ENCODE data around the gene CAPN7. TPM values are rescaled to one million over a fixed set of nuclear protein-coding genes. Genes with fewer than 3 reads are reported as not detected.

The CAPN7 gene
- total RNA-seq, 1 donor from 2014 or later: 16.1 TPM

DNA sequence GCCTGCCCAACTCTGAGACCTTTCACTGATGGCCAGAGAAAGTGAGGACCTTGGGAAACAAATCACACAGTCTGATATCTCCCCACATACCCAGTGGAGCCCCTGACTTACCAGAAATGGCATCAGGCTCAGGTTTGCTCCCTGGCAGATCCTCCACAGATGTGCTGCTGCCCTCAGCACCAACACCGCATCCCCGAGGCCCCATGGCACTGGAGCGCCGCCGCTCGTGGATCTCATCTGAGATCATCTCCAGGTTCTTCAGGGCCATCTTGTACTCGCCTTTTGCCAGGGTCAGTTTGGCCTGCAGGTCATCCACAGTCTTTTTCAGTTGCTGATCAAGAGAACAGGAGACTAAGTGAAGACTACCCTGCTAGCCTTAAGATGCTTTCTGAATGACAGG, 52.7 kb downstream of the CAPN7 start:
- TF ChIP-seq, protein P1, sequence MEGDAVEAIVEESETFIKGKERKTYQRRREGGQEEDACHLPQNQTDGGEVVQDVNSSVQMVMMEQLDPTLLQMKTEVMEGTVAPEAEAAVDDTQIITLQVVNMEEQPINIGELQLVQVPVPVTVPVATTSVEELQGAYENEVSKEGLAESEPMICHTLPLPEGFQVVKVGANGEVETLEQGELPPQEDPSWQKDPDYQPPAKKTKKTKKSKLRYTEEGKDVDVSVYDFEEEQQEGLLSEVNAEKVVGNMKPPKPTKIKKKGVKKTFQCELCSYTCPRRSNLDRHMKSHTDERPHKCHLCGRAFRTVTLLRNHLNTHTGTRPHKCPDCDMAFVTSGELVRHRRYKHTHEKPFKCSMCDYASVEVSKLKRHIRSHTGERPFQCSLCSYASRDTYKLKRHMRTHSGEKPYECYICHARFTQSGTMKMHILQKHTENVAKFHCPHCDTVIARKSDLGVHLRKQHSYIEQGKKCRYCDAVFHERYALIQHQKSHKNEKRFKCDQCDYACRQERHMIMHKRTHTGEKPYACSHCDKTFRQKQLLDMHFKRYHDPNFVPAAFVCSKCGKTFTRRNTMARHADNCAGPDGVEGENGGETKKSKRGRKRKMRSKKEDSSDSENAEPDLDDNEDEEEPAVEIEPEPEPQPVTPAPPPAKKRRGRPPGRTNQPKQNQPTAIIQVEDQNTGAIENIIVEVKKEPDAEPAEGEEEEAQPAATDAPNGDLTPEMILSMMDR (conservative IDR thresholded peaks at IDR 0.05; ENCODE audit: low read depth, low read length): no peak
- DNase-seq (ENCODE audit: low read depth): no peak
- H3K4me3 ChIP-seq (ENCODE audit: low read depth, low read length): no peak overlapping the region

DNA sequence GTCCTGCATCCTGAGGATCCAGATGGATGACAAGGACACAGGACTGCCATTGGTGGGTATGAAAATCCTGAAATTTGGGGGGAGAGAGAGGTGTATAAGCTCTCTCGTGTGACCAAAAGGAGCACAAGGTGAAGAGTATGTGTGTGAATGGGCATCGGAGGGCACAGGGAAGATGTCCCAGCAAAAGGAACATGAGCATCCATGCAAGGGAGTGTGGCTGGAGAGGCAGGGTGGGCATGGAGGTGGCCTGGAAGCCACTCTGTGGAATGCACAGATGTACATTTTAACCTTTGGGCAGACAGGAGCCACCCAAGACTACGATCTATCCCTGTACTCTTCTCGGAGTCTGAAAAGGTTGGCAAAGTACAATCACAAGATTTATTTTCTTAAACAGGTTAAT, 54.5 kb downstream of the CAPN7 start:
- TF ChIP-seq, protein P1 (conservative IDR thresholded peaks at IDR 0.05; ENCODE audit: low read depth, low read length): no peak
- no peak overlapping the region for H3K4me3 ChIP-seq (ENCODE audit: low read depth, low read length)
- no peak for DNase-seq (ENCODE audit: low read depth)

DNA sequence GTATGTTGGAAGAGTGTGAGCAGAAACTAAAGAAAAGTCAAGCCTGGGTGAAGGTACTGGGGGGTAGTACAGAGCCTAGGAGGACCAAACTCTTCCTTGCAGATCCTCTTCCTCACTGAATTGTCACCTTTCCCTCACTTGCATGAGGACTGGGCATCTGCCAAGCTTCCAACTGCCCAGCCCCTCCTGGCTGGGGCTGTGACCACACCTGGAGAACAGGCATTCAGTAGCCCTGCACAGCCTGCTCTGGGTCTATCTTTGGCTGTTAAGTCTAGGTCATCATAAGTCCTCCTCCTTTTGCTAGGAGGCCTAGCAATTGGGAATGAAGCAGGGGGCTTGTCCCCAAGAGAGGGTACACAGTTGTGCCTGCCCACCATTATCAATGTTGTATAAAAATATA, 55.2 kb downstream of the CAPN7 start:
- DNase-seq (ENCODE audit: low read depth): no peak
- no peak overlapping the region for H3K4me3 ChIP-seq (ENCODE audit: low read depth, low read length)
- TF ChIP-seq, protein P1 (conservative IDR thresholded peaks at IDR 0.05; ENCODE audit: low read depth, low read length): no peak

DNA sequence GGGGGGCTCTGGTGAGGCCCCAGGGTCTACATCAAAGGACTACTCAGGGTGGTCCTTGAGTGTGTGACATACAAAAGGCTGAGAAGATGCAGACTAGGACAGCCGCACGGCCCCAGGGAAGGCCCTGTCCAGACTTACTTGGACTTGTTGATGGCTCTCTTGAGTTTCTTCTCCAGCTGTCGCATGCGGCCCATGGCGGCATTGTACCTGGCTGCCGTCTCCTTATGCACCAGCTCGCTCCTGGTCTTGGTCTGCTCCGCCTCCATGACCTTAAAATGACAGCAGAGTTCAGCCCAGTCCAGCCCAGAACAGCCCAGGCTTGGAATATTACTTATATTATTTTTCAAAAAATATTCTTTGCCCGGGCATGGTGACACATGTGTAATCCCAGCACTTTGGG, 56.0 kb downstream of the CAPN7 start:
- TF ChIP-seq, protein P1 (conservative IDR thresholded peaks at IDR 0.05; ENCODE audit: low read depth, low read length): no peak
- no peak overlapping the region for H3K4me3 ChIP-seq (ENCODE audit: low read depth, low read length)
- DNase-seq (ENCODE audit: low read depth): no peak

DNA sequence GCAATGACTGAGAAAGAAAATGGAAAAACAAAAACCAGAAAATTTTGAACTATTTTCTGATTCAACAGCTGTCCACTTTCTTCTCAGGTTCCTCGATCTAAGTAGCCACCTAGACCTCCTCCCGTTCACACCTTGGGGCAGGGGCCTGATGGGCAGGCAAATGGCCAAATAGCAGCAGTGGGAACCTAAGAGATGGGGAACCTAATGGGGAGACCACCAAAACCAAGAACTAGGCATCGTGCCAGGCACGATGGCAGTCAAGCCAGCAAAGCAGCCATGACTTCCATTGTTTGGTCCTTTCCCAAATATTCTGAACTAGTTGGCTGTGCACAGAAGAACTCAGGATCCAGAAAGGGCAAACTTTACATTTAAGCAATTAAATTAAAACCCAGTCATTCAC, 57.1 kb downstream of the CAPN7 start:
- H3K4me3 ChIP-seq (ENCODE audit: low read depth, low read length): no peak overlapping the region
- DNase-seq (ENCODE audit: low read depth): no peak
- TF ChIP-seq, protein P1 (conservative IDR thresholded peaks at IDR 0.05; ENCODE audit: low read depth, low read length): no peak

DNA sequence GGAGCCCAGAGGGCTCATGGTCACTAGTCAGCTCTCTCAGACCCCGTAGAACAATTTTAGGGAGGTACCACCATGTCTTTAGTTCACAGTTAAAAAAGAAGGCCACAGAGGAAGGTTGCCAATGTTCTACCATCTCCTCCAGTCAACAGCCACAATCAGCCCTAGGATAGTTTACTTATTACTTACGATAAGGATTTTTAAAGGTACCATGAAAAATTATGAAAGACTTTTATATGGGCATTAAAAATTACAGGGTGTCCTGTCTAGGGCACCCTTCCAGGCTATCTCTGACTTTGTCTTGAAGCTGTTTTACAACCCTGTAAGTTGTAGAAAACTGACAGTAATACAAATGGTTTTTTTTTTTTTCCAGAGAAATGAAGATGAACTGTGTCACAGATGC, 57.9 kb downstream of the CAPN7 start:
- no peak overlapping the region for H3K4me3 ChIP-seq (ENCODE audit: low read depth, low read length)
- TF ChIP-seq, protein P1 (conservative IDR thresholded peaks at IDR 0.05; ENCODE audit: low read depth, low read length): no peak
- DNase-seq (ENCODE audit: low read depth): no peak

DNA sequence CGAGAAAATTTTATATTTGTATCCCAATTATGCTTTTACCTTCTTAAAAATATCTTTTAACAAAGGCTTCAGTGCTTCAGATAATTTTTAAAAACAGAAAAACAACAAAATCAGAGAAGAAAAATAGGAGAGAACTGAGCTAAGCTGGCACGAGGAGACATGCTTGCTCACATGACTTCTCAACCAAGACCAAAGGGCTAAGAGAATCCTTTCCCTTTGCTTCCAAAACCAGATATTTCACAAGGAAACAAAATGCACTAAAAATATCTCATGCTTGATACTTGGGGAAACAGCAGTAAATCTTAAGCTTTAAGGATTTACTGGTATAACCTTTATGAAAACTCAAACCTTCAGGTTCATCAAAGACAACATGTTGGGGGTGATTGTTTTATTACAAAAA, 58.4 kb downstream of the CAPN7 start:
- TF ChIP-seq, protein P1 (conservative IDR thresholded peaks at IDR 0.05; ENCODE audit: low read depth, low read length): no peak
- DNase-seq (ENCODE audit: low read depth): no peak
- H3K4me3 ChIP-seq (ENCODE audit: low read depth, low read length): no peak overlapping the region
